ENCODE data around the gene FBXL16.

Gene FBXL16

GRCh38 chr16:726438-727290, 21.1 kb upstream of the FBXL16 start, which contains the start of the genes CCDC78 and HAGHL:
Gene CCDC78 (minus strand): TSS chr16:726443. CDS start chr16:726367, 76 bp downstream.
Gene HAGHL (plus strand): TSS chr16:727106. CDS start chr16:727510, 404 bp downstream.
- peaks cover 4% of the 10 kb centered on the region; the same call in 1 of the 2 replicates for H3F3A ChIP-seq (ENCODE audit: insufficient read depth, low read length)
- no peaks in the 10 kb centered on the region for H3K27me3 ChIP-seq (ENCODE audit: insufficient read depth, low read length)
- H3K9me2 ChIP-seq (ENCODE audit: low read depth, low read length) = no peaks in the 10 kb centered on the region
- no peaks in the 10 kb centered on the region for H4K20me1 ChIP-seq (ENCODE audit: insufficient read depth, low read length)
- peak within 1 kb of the TSS; percentile 92 for H3K9ac ChIP-seq (ENCODE audit: low read length)
- no peak within 1 kb of the TSS for H2AFZ ChIP-seq (ENCODE audit: low read length)
- peak within 1 kb of the TSS; percentile 95 for H3K4me2 ChIP-seq (ENCODE audit: low read length)
- H3K4me1 ChIP-seq (ENCODE audit: insufficient read depth, low read length, severe bottlenecking) = peaks cover 34% of the 10 kb centered on the region
- TF ChIP-seq CTCF (IDR thresholded peaks at IDR 0.05; ENCODE audit: low read length) (no peak), EZH2 (IDR thresholded peaks at IDR 0.05; ENCODE audit: borderline replicate concordance, low read length) (no peak)
- peaks cover 25% of the 10 kb centered on the region for H3K36me3 ChIP-seq (ENCODE audit: insufficient read depth, low read length)
- H3K9me3 ChIP-seq (ENCODE audit: low read length) = no peaks in the 10 kb centered on the region
- no peaks in the 10 kb centered on the region for H3K79me2 ChIP-seq (ENCODE audit: insufficient read depth, low read length)
- peak within 1 kb of the TSS; percentile 93 for H3K4me3 ChIP-seq (ENCODE audit: low read depth, low read length, poor library complexity, severe bottlenecking)
- H3K27ac ChIP-seq (ENCODE audit: low read depth, low read length, poor library complexity, severe bottlenecking) = peak within 1 kb of the TSS; percentile 33

- Histone ChIP-seq H3K9me2 (ENCODE audit: low read depth, low read length) (no peaks in the 10 kb centered on the region), H3K9me3 (ENCODE audit: low read length) (no peaks in the 10 kb centered on the region), H3K4me1 (ENCODE audit: insufficient read depth, low read length, severe bottlenecking) (peaks cover 38% of the 10 kb centered on the region), H3K4me2 (ENCODE audit: low read length) (peak overlapping the region; percentile 61), H3K79me2 (ENCODE audit: insufficient read depth, low read length) (no peaks in the 10 kb centered on the region), H4K20me1 (ENCODE audit: insufficient read depth, low read length) (no peaks in the 10 kb centered on the region), H2AFZ (ENCODE audit: low read length) (no peak overlapping the region), H3K27ac (ENCODE audit: low read depth, low read length, poor library complexity, severe bottlenecking) (no peak overlapping the region), H3K9ac (ENCODE audit: low read length) (no peak overlapping the region; the same call in 1 of the 2 replicates), H3F3A (ENCODE audit: insufficient read depth, low read length) (peaks cover 4% of the 10 kb centered on the region; the same call in 1 of the 2 replicates), H3K36me3 (ENCODE audit: insufficient read depth, low read length) (peaks cover 20% of the 10 kb centered on the region), H3K4me3 (ENCODE audit: low read depth, low read length, poor library complexity, severe bottlenecking) (peak overlapping the region; percentile 53), H3K27me3 (ENCODE audit: insufficient read depth, low read length) (no peaks in the 10 kb centered on the region)
- no peak for TF ChIP-seq EZH2 (IDR thresholded peaks at IDR 0.05; ENCODE audit: borderline replicate concordance, low read length)
- no peak for TF ChIP-seq CTCF (IDR thresholded peaks at IDR 0.05; ENCODE audit: low read length)
Measured at GRCh38 chr16:726188-726437, 20.5 kb upstream of the FBXL16 start.

GRCh38 chr16:725463-726187, 20.0 kb upstream of the FBXL16 start:
- Histone ChIP-seq H3K9ac (ENCODE audit: low read length) (no peak overlapping the region; the same call in 1 of the 2 replicates), H3K79me2 (ENCODE audit: insufficient read depth, low read length) (no peaks in the 10 kb centered on the region), H3K9me2 (ENCODE audit: low read depth, low read length) (no peaks in the 10 kb centered on the region), H2AFZ (ENCODE audit: low read length) (no peak overlapping the region), H3K27ac (ENCODE audit: low read depth, low read length, poor library complexity, severe bottlenecking) (no peak overlapping the region), H3K4me3 (ENCODE audit: low read depth, low read length, poor library complexity, severe bottlenecking) (no peak overlapping the region), H3K4me1 (ENCODE audit: insufficient read depth, low read length, severe bottlenecking) (peaks cover 38% of the 10 kb centered on the region), H3F3A (ENCODE audit: insufficient read depth, low read length) (peaks cover 4% of the 10 kb centered on the region; the same call in 1 of the 2 replicates), H3K27me3 (ENCODE audit: insufficient read depth, low read length) (no peaks in the 10 kb centered on the region), H3K36me3 (ENCODE audit: insufficient read depth, low read length) (peaks cover 16% of the 10 kb centered on the region), H4K20me1 (ENCODE audit: insufficient read depth, low read length) (no peaks in the 10 kb centered on the region), H3K9me3 (ENCODE audit: low read length) (no peaks in the 10 kb centered on the region), H3K4me2 (ENCODE audit: low read length) (peak overlapping the region; percentile 61; the same call in 1 of the 2 replicates)
- TF ChIP-seq CTCF (IDR thresholded peaks at IDR 0.05; ENCODE audit: low read length) (no peak), EZH2 (IDR thresholded peaks at IDR 0.05; ENCODE audit: borderline replicate concordance, low read length) (no peak)

All from OCI-LY1 (cell line).